ENCODE data around the gene ABCC8. TPM values are rescaled to one million over a fixed set of nuclear protein-coding genes. Genes with fewer than 3 reads are reported as not detected.

Gene ABCC8
- total and polyA plus RNA-seq, 10 of the 15 experiments (the other 5 are each of a cell fraction or from before 2014, with no cell fraction given): not detected

DNA sequence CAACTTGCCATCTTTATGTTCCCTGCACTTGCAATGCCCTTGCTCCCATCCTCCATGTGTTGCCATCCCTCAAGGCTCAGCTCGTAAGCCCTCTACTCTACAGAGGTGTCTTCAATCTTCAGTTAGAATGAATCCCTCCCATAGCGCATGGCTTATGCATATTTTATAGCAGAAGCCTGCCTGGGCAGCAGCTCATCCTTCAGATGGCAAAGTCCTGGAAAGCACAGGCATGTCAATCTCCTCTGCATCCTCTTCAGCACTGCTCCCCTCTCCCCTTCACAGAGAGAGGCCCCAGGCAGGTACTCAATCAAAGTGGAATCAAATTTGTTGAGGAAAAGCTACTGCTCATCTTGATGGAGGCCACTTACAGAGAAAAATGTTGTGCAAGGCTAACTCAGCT is 31.1 kb upstream of the ABCC8 start:
- no peak for ATAC-seq
- no peak overlapping the region for H2AFZ ChIP-seq (ENCODE audit: control insufficient read depth, low read depth, low read length)
- RAD21 ChIA-PET (ENCODE audit: unreplicated experiment): interaction anchor here (0.7 to 1.4 kb wide), 3 partner anchors 14 to 688 kb away, joined by 3 to 4 read pairs (median 3); partner anchors contain the start of gene KCNJ11
- H3K9me3 ChIP-seq (replicated peaks; ENCODE audit: control insufficient read depth, insufficient read depth, low read length): no peaks in the 10 kb centered on the region
- no peaks in the 10 kb centered on the region; the same call in 1 of the 2 replicates for H4K20me1 ChIP-seq (ENCODE audit: control insufficient read depth, insufficient read depth)
- intact Hi-C loops (cut with micrococcal nuclease; ENCODE audit: unreplicated experiment) (no loop called here), in situ Hi-C loops (cut with MboI) (loop anchor here (5.0 to 10.0 kb wide), 2 partner anchors 123 to 280 kb away; partner anchors contain the start of gene KCNJ11)
- DNase-seq (ENCODE audit: low read depth, low spot score): no peak
- CTCF ChIA-PET: interaction anchor here (1.1 to 2.4 kb wide), 5 partner anchors 9 to 130 kb away, joined by 4 to 10 read pairs (median 7); no protein-coding TSS in a partner anchor
- no peaks in the 10 kb centered on the region; a peak in 2 of 4 replicates for H3K27me3 ChIP-seq (replicated peaks in 1 of 2; ENCODE audit: control insufficient read depth in 2 of 2, insufficient read depth in 2 of 2, low read length in 1 of 2)
- no peaks in the 10 kb centered on the region for H3K36me3 ChIP-seq (ENCODE audit: control insufficient read depth in 2 of 2, insufficient read depth in 2 of 2, low read length in 1 of 2)
- no peak overlapping the region for H3K4me2 ChIP-seq (ENCODE audit: control insufficient read depth, insufficient read depth)
- no peaks in the 10 kb centered on the region for H3K79me2 ChIP-seq (ENCODE audit: control insufficient read depth, insufficient read depth, low read length)
- TF ChIP-seq EED (IDR thresholded peaks at IDR 0.05; ENCODE audit: low read depth) (no peak), NBN (IDR thresholded peaks at IDR 0.05) (no peak), JUND (IDR thresholded peaks at IDR 0.05; ENCODE audit: low read depth, low read length) (no peak), CREM (IDR thresholded peaks at IDR 0.05; ENCODE audit: low read depth) (no peak), HDAC2 (IDR thresholded peaks at IDR 0.05) (no peak)
- 69% methylated on average over 2 of the region's 2 CpGs for WGBS (ENCODE audit: insufficient coverage, insufficient replicate concordance, low lambda C conversion rate, missing lambda C conversion rate)
- FAIRE-seq: no peak
- H3K9ac ChIP-seq (ENCODE audit: control insufficient read depth, insufficient read depth, low read length): no peak overlapping the region
- SMC1A ChIA-PET (ENCODE audit: uncharacterized antibody, unreplicated experiment): interaction anchor here (0.8 kb wide), 2 partner anchors 20 to 121 kb away, joined by 3 read pairs; no protein-coding TSS in a partner anchor
- H3K4me3 ChIP-seq: no peak overlapping the region
- BruUV-seq (replicated peaks): no TSS peak
- POLR2A ChIA-PET: no interaction called here
- H3K4me1 ChIP-seq (ENCODE audit: control insufficient read depth, insufficient read depth, low read length): no peaks in the 10 kb centered on the region; the same call in 1 of the 2 replicates
- H3K27ac ChIP-seq (ENCODE audit: control insufficient read depth, insufficient read depth): no peak overlapping the region

DNA sequence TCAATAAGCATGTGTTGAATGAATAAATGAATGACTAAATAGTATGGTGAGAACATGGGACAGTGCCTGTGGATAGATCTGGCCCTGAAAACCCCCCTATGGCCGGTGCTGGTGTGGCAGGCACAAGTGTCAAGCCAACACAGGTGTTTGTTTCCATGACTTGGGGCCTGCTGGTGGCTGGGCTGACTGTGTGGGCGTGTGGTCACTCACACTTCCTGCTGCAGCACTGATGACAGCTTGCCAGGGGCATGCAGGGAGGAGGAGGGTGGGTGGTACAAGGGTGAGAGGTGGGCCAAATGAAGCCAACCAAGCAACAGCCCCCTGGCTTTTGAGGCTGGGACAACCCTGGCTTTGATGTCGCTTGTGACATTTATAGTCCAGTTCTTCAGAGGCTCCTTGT is 30.3 kb upstream of the ABCC8 start:
- ATAC-seq: peak; percentile 66
- DNase-seq (ENCODE audit: low read depth, low spot score): no peak
- 33% methylated on average over 3 of the region's 3 CpGs for WGBS (ENCODE audit: insufficient coverage, insufficient replicate concordance, low lambda C conversion rate, missing lambda C conversion rate)
- H3K27ac ChIP-seq (ENCODE audit: control insufficient read depth, insufficient read depth): no peak overlapping the region
- intact Hi-C loops (cut with micrococcal nuclease; ENCODE audit: unreplicated experiment): no loop called here
- ChIA-PET RAD21 (ENCODE audit: unreplicated experiment) (interaction anchor here (1.4 to 3.3 kb wide), 4 partner anchors 15 to 687 kb away, joined by 3 to 19 read pairs (median 5); no protein-coding TSS in a partner anchor), POLR2A (no interaction called here), CTCF (interaction anchor here (0.6 to 3.9 kb wide), 6 partner anchors 8 to 277 kb away, joined by 3 to 30 read pairs (median 6); partner anchors contain the start of gene KCNJ11), SMC1A (ENCODE audit: uncharacterized antibody, unreplicated experiment) (interaction anchor here (2.6 kb wide), 1 partner anchor 277 kb away, joined by 8 read pairs; no protein-coding TSS in a partner anchor)
- no peaks in the 10 kb centered on the region for H3K9me3 ChIP-seq (replicated peaks; ENCODE audit: control insufficient read depth, insufficient read depth, low read length)
- in situ Hi-C loops (cut with MboI): loop anchor here (5.0 to 10.0 kb wide), 2 partner anchors 122 to 280 kb away; partner anchors contain the start of gene KCNJ11
- no TSS peak for BruUV-seq (replicated peaks)
- H3K27me3 ChIP-seq (replicated peaks in 1 of 2; ENCODE audit: control insufficient read depth in 2 of 2, insufficient read depth in 2 of 2, low read length in 1 of 2): no peaks in the 10 kb centered on the region; a peak in 2 of 4 replicates
- no peaks in the 10 kb centered on the region; the same call in 1 of the 2 replicates for H3K4me1 ChIP-seq (ENCODE audit: control insufficient read depth, insufficient read depth, low read length)
- H3K4me2 ChIP-seq (ENCODE audit: control insufficient read depth, insufficient read depth): no peak overlapping the region
- H3K9ac ChIP-seq (ENCODE audit: control insufficient read depth, insufficient read depth, low read length): no peak overlapping the region
- no peak overlapping the region for H2AFZ ChIP-seq (ENCODE audit: control insufficient read depth, low read depth, low read length)
- H3K79me2 ChIP-seq (ENCODE audit: control insufficient read depth, insufficient read depth, low read length): no peaks in the 10 kb centered on the region
- no peak for FAIRE-seq
- no peaks in the 10 kb centered on the region; the same call in 1 of the 2 replicates for H4K20me1 ChIP-seq (ENCODE audit: control insufficient read depth, insufficient read depth)
- H3K36me3 ChIP-seq (ENCODE audit: control insufficient read depth in 2 of 2, insufficient read depth in 2 of 2, low read length in 1 of 2): no peaks in the 10 kb centered on the region
- TF ChIP-seq GATAD2B (conservative IDR thresholded peaks at IDR 0.05; ENCODE audit: low read depth) (no peak), CTCF (IDR thresholded peaks at IDR 0.05 in 2 of 3, conservative IDR thresholded peaks at IDR 0.05 in 1 of 3; ENCODE audit: control insufficient read depth in 2 of 3, extremely low read depth in 1 of 3, insufficient read depth in 1 of 3, low read depth in 3 of 3, low read length in 3 of 3) (peak in 1 of 3 experiments; percentile 11; a peak in 1 of 6 replicates), SMARCA5 (IDR thresholded peaks at IDR 0.05) (no peak), RUNX3 (IDR thresholded peaks at IDR 0.05; ENCODE audit: low read length) (no peak), CHD4 (IDR thresholded peaks at IDR 0.05) (no peak), BHLHE40 (IDR thresholded peaks at IDR 0.05; ENCODE audit: borderline replicate concordance in 1 of 2, low read depth in 2 of 2, low read length in 1 of 2) (peak in 1 of 2 experiments; percentile 13; a peak in 1 of 4 replicates)
- H3K4me3 ChIP-seq: no peak overlapping the region
